Measurements from ENCODE around the gene PDE1C. TPM values are rescaled to one million over a fixed set of nuclear protein-coding genes. Genes with fewer than 3 reads are reported as not detected.

Gene PDE1C
- total and polyA plus RNA-seq, 12 donors, result 0.33 to 9.9 (median 2.9) TPM

DNA sequence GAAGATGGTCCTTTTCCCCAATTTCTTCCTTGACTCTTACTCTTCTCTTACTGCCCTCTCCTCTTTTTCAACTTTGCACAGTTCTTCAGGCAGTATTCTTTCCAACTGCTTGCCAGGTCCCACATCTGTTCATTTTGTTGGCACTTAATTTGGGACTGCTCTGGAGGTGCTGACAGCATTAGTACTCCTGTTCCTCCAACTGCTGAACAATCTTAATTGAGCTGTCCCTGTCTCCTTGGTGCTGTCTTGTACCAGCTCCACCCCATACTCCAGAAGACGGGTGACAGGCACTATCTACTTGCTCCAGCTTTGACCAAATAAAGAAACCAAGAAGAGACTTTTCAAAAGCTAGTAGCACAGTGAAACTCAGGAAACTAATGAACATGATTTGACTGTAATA, 160.0 kb downstream of the PDE1C start:
- TF ChIP-seq POLR2A (IDR thresholded peaks at IDR 0.05), result no peak
- TF ChIP-seq, protein P1, sequence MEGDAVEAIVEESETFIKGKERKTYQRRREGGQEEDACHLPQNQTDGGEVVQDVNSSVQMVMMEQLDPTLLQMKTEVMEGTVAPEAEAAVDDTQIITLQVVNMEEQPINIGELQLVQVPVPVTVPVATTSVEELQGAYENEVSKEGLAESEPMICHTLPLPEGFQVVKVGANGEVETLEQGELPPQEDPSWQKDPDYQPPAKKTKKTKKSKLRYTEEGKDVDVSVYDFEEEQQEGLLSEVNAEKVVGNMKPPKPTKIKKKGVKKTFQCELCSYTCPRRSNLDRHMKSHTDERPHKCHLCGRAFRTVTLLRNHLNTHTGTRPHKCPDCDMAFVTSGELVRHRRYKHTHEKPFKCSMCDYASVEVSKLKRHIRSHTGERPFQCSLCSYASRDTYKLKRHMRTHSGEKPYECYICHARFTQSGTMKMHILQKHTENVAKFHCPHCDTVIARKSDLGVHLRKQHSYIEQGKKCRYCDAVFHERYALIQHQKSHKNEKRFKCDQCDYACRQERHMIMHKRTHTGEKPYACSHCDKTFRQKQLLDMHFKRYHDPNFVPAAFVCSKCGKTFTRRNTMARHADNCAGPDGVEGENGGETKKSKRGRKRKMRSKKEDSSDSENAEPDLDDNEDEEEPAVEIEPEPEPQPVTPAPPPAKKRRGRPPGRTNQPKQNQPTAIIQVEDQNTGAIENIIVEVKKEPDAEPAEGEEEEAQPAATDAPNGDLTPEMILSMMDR (IDR thresholded peaks at IDR 0.05), result no peak

DNA sequence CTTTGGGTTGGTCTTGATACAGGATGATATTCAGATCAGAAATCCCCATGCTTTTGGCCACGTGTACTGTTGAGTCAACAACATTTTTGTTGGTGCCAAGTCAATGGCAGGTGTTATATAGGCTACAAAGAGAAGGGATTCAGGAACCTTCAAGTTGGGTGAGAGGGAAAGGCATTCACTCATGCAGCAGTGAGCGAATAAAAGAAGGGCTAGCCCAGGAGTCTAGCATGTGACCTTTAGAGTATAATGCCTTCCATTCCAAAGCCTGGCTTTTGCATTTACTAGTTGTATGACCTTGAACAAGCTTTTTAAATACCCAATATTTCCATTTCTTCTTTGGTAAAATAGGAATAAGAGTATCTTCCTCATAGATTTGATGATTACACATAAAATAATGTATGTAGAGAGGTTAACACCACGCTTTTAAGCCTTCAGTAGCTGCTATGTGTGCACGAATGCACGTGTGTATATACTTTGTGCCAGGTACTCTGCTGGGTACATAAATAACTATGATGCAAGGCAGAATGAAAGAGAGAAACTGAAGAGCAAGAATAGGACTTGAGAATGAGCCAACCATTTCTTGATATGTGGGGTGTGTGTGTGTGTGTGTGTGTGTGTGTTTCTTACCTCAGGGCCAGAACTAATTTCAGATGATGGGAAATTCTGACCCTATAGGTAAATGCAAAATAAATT, 163.6 kb downstream of the PDE1C start:
- Histone ChIP-seq H3K27ac (no peak overlapping the region), H3K9me3 (replicated peaks in 1 of 3) (no peaks in the 10 kb centered on the region), H3K4me3 (no peak overlapping the region), H3K4me1 (replicated peaks in 1 of 2) (no peaks in the 10 kb centered on the region), H3K27me3 (no peaks in the 10 kb centered on the region), H3K36me3 (replicated peaks in 1 of 2) (no peaks in the 10 kb centered on the region)
- 77 to 85% (median 79%) methylated on average over 5 of the region's 5 CpGs for WGBS, 4 donors
- no peak for TF ChIP-seq POLR2A (IDR thresholded peaks at IDR 0.05)
- TF ChIP-seq, protein P1 (IDR thresholded peaks at IDR 0.05), result no peak
- intact Hi-C loops (cut with DNase I), result no loop called here
- no peak for DNase-seq

More for the DNA sequence above, 160.0 kb downstream of the PDE1C start:
- intact Hi-C loops (cut with DNase I), result no loop called here
- no peaks in the 10 kb centered on the region for H3K27me3 ChIP-seq
- 64 to 71% (median 66%) methylated on average over 1 of the region's 1 CpG for WGBS, 4 donors
- no peak overlapping the region for H3K27ac ChIP-seq
- H3K4me1 ChIP-seq (replicated peaks in 1 of 2), result no peaks in the 10 kb centered on the region
- no peaks in the 10 kb centered on the region for H3K9me3 ChIP-seq (replicated peaks in 1 of 3)
- H3K36me3 ChIP-seq (replicated peaks in 1 of 2), result no peaks in the 10 kb centered on the region
- no peak overlapping the region for H3K4me3 ChIP-seq
- DNase-seq, result no peak

DNA sequence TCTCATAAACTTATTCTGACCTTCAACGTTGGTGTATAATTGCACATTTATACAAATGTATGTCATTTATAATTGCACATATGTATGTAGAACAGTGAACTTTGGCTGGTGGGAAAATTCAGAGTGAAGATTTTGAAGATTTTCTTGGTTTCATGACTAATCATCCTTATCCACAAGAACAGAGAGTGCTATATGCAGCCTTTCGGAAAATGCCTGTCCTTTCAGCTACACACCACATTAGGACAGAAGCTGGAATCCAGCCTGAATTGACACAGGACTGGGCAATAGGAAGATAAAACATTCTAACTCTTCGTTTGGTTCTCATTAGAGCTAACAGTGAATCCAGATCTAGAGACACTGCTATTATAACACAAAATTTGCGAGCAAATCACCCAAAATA, 166.2 kb downstream of the PDE1C start:
- no peaks in the 10 kb centered on the region for H3K4me1 ChIP-seq (replicated peaks in 1 of 2)
- no peak overlapping the region for H3K27ac ChIP-seq
- WGBS, 4 donors, result 51 to 75% (median 61%) methylated on average over 4 of the region's 4 CpGs
- DNase-seq, result no peak
- intact Hi-C loops (cut with DNase I), result no loop called here
- no peaks in the 10 kb centered on the region for H3K9me3 ChIP-seq (replicated peaks in 1 of 3)
- no peaks in the 10 kb centered on the region for H3K36me3 ChIP-seq (replicated peaks in 1 of 2)
- TF ChIP-seq, protein P1 (IDR thresholded peaks at IDR 0.05), result no peak
- no peak for TF ChIP-seq POLR2A (IDR thresholded peaks at IDR 0.05)
- no peak overlapping the region for H3K4me3 ChIP-seq
- no peaks in the 10 kb centered on the region for H3K27me3 ChIP-seq

DNA sequence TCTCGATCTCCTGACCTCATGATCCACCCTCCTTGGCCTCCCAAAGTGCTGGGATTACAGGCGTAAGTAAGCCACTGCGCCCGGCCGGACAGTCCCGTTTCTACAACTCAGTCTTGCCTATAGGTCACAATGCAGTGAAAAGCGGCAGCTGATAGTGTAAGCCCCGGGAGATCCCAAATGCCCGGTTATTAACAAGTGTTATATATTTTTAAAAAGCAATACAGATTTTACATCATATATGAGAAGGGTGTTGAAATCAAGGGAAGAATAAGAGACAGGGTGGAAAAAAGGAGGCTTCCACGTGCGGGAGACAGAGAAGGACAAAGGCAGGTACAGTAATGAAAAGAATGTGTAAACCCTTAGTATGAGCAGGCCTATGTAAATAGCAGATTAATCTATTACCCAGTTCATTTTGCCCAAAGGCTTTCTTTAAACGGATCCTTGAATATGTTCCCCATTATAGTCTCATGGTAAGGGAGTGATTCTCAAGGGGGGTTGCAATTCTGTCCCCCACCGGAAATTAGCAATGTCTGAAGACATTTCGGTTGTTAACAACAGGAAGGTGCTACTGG, 170.8 kb downstream of the PDE1C start:
- Histone ChIP-seq H3K36me3 (replicated peaks in 1 of 2) (no peaks in the 10 kb centered on the region), H3K4me3 (no peak overlapping the region), H3K27me3 (no peaks in the 10 kb centered on the region), H3K4me1 (replicated peaks in 1 of 2) (no peaks in the 10 kb centered on the region), H3K27ac (no peak overlapping the region), H3K9me3 (replicated peaks in 1 of 3) (no peaks in the 10 kb centered on the region)
- intact Hi-C loops (cut with DNase I), result no loop called here
- WGBS, 4 donors, result 69 to 82% (median 79%) methylated on average over 13 to 14 of the region's 14 CpGs
- DNase-seq, result no peak
- TF ChIP-seq, protein P1 (IDR thresholded peaks at IDR 0.05), result no peak
- no peak for TF ChIP-seq POLR2A (IDR thresholded peaks at IDR 0.05)
